CD1c-positive myeloid dendritic cell (primary cell): ENCODE results near the gene BTLA.
A peak's percentile ranks its signal among the peaks of the same experiment; 100 is the strongest.
"Not testable (repeated sequence)": the region's sequence is repeated elsewhere in the genome, so short reads cannot be mapped to it uniquely, and the experiment has no call there.

Source experiments
- DNase-seq: peaks from one replicate; pipeline ENCODE4 v3.0.0-alpha.2; 2016; ENCODE audit errors: extremely low spot score

The BTLA gene

GRCh38 chr3:112498914-112499711, at the start of gene BTLA:
Gene BTLA (minus strand): TSS chr3:112499472. CDS start chr3:112499358, 114 bp downstream.
- DNase-seq, result no peak

DNA sequence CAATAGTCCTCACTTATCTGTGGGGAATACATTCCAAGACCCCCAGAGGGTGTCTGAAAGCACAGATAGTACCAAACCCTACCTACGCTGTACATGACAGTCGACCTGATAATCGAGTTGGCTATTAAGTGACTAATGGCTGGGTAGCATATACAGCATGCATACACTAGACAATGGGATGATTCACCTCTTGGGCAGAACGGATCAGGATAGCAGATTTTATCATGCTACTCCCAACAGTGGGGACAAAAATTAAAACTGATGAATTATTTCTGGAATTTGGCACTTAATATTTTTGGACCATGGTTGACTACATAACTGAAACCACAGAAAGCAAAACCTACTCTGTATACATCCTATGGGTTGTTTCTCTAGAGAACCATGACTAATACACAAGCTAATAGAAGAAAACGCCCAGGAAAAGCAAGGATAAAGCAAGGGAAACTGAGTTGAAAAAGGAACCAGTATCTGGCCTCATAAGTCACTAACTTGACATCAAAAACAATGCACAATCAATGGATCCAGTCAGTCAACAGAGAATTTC, 47.0 kb upstream of the BTLA start:
- DNase-seq, result no peak

GRCh38 chr3:112539825-112540650, 40.8 kb upstream of the BTLA start:
- DNase-seq, result peak; percentile 18

- DNase-seq, result peak; percentile 64
These were observed 32.1 kb upstream of the BTLA start for GRCh38 chr3:112531358-112531781.

DNA sequence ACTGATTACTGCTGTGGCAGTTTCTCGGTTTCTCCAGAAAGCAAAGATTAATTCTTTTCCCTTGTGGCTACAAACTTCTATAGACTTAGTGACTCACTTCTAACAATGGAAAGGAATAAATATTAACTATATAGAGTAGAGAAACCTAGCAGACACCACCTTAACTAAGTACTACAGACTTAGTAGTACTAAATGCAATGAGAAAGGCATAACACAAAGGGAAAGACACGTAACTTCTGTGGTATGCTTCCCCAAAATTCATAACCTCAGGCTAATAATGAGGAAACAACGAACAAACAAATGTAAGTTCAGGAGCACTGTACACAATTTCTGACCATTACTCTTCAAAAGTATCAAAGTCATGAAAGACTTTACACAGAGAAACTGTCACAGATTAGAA, 31.3 kb upstream of the BTLA start:
- DNase-seq, result no peak

GRCh38 chr3:112524127-112524526, 24.9 kb upstream of the BTLA start:
- DNase-seq, result not testable (repeated sequence)

GRCh38 chr3:112519424-112520001, 20.2 kb upstream of the BTLA start:
- DNase-seq, result peak; percentile 74

DNA sequence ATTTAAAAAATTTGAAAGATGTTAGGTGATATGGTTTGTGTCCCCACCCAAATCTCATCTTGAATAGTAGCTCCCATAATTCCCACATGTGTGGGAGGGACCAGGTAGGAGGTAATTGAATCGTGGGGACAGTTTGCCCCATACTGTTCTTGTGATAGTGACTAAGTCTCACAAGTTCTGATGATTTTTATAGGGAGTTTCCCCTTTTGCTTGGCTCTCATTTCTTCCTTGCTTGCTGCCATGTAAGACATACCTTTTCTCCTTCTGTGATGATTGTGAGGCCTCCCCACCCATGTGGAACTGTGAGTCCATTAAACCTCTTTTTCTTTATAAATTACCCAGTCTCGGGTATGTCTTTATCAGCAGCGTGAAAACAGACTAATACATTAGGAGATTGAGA, 19.7 kb upstream of the BTLA start:
- DNase-seq, result peak; percentile 17

DNA sequence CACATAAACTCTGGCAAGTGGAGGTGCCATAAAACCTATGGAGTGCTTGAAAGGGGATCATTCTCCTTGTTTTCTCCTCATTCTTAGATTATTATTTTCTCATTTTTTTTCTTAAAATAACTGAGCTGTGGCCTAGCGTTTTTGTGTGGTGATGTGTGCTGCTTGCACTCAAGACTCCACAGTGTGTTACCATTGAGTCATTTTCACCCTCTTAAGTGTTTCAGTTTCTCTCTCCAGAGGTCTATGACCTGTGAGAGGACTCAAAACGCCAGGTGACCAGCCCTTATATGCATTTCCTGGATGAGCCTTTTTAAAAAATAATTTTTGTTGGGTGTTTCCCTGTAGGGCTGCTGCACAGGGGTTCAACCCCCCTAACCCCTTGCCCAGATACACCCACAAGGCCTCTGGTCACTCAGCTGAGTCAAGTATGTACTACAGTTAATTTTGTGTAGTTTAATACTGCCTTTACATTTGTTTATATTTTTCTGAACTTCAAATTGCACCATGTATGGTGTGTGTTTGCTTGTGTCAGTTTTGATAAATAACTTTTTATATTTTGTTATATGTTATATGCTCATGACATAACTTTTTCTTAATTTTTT, 15.4 kb upstream of the BTLA start:
- DNase-seq, result no peak

- no peak for DNase-seq
These were observed 13.0 kb upstream of the BTLA start for GRCh38 chr3:112512320-112512719.

DNA sequence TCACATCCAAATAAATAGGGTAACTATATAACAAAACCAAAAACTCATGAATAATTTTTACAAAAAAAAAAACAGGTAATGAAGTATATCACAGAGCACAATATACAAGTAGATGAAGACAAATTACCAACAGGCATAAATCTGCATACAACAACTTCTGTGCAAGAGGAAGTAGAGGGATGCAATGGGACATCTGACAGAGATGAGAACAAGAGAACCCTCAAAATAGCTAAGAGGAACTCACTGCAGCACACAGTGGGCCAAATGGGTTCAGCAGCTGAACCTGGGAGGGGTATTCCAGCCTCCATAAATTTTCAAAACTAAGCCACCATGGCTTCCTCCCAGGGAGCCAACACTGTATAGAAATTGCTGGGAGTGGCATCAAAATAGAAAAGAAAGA, 9.6 kb upstream of the BTLA start:
- DNase-seq, result no peak

- no peak for DNase-seq
These were observed 9.0 kb upstream of the BTLA start for GRCh38 chr3:112508261-112508660.

GRCh38 chr3:112505907-112506306, 6.6 kb upstream of the BTLA start:
- DNase-seq, result no peak

GRCh38 chr3:112504123-112504522, 4.9 kb upstream of the BTLA start:
- no peak for DNase-seq

DNA sequence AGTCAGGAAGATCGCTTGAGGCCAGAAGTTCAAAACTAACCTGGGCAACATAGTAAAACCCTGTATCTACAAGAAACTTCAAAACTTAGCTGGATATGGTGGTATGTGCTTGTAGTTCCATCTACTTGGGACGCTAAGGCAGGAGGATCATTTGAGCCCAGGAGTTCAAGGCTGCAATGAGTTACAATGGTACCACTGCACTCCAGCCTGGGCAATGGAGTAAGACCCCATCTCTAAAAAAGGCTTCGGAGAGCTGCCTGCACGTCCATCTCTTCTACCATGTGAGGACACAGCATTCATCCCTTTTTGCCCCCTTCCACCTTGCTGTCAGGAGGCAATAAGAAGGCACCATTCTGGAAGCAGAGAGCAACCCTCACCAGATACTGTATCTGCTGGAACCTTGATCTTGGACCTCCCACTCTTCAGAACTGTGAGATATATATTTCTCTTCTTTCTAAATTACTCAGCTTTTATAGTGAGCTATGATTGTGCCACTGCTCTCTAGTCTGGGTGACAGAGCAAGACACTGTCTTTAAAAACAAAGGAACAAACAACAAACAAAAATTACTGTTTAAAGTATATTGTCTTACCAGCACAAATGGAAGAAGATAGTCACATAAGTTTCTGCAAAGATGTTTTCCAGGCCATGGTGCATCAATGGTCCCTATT, 4.2 kb upstream of the BTLA start:
- DNase-seq, result no peak

DNA sequence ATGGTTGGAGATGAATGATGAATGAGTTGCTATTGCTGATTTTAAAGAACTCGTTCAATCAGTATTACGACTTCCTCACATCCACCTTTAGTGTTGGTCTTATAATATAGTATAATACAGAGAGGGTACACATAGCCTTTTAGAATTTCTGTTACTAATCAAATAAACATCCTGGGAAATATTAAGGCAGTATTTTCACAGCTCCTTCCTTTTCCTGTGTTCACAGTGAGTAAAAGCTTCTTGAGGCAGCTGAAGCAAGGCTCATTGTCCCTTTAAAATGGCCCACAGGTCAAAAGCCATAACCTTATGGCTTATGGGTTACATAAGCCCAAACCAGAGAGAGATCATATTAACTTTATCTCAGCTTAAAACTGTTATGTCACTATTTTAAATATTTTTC, 1.3 kb upstream of the BTLA start:
- no peak for DNase-seq

GRCh38 chr3:112497897-112498548, 1.2 kb downstream of the BTLA start:
- DNase-seq, result no peak

GRCh38 chr3:112496366-112497067, 2.8 kb downstream of the BTLA start:
- no peak for DNase-seq

DNA sequence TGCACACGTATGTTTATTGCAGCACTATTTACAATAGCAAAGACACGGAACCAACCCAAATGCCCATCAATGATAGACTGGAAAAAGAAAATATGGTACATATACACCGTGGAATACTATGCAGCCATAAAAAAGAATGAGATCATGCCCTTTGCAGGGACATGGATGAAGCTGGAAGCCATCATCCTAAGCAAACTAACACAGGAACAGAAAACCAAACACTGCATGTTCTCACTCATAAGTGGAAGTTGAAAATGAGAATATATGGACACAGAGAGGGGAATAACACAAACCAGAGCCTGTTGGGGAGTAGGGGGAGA, 4.9 kb downstream of the BTLA start:
- not testable (repeated sequence) for DNase-seq

- no peak for DNase-seq
These were observed 7.1 kb downstream of the BTLA start for GRCh38 chr3:112492124-112492523.
